Measurements from ENCODE around the gene NMRK2.

GRCh38 chr19:3893509-3894179, 39.2 kb upstream of the NMRK2 start:
- no peak for TF ChIP-seq MAX (IDR thresholded peaks at IDR 0.05; ENCODE audit: low read depth, low read length)
- TF ChIP-seq, protein P1, sequence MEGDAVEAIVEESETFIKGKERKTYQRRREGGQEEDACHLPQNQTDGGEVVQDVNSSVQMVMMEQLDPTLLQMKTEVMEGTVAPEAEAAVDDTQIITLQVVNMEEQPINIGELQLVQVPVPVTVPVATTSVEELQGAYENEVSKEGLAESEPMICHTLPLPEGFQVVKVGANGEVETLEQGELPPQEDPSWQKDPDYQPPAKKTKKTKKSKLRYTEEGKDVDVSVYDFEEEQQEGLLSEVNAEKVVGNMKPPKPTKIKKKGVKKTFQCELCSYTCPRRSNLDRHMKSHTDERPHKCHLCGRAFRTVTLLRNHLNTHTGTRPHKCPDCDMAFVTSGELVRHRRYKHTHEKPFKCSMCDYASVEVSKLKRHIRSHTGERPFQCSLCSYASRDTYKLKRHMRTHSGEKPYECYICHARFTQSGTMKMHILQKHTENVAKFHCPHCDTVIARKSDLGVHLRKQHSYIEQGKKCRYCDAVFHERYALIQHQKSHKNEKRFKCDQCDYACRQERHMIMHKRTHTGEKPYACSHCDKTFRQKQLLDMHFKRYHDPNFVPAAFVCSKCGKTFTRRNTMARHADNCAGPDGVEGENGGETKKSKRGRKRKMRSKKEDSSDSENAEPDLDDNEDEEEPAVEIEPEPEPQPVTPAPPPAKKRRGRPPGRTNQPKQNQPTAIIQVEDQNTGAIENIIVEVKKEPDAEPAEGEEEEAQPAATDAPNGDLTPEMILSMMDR (IDR thresholded peaks at IDR 0.05; ENCODE audit: low read depth, low read length), result no peak
